GM10266 (cell line): ENCODE measurements around the gene STK11IP.

Experiments used
- DNase-seq: peaks from one replicate; pipeline ENCODE4 v3.0.0; 2012; ENCODE audit errors: extremely low spot score
- CTCF ChIP-seq: IDR thresholded peaks from 2 replicates; pipeline ENCODE4 v1.5.1; 2012; ENCODE audit warnings: mild to moderate bottlenecking, low read depth; ENCODE audit not compliant: control insufficient read depth, insufficient read depth; ENCODE audit errors: missing control alignments

Gene STK11IP

GRCh38 chr2:219662566-219662965 is 64.9 kb downstream of the STK11IP start:
- no peak for DNase-seq
- no peak for TF ChIP-seq CTCF

DNA sequence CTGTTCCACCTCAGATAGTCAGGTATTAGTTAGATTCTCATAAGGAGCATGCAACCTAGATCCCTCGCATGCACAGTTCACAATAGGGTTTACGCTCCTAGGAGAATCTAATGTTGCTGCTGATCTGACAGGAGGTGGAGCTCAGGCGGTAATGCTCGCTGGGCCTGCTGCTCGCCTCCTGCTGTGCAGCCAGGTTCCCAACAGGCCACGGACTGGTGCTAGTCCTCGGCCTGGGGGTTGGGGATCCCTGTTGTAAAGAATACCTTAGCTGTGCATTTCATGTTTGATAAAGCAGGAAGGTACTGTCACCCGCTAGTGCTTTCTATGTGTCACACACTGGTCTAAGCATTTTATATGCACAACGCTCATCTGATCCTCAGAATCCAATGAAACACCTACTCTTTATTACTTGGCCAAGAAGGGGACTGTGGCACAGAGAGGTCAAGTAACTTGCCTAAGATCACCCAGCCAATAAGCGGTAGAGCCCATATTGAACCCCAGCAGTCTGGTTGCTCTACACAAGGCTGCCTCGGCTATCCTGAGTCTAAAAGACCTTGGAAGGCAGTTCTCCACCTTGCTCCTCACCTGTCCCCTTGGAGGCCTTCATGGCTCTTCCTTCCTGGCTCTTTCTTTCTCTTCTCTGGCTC is 65.6 kb downstream of the STK11IP start:
- TF ChIP-seq CTCF = no peak
- no peak for DNase-seq

- no peak for TF ChIP-seq CTCF
- no peak for DNase-seq
Observed at GRCh38 chr2:219664041-219664440, 66.4 kb downstream of the STK11IP start.

DNA sequence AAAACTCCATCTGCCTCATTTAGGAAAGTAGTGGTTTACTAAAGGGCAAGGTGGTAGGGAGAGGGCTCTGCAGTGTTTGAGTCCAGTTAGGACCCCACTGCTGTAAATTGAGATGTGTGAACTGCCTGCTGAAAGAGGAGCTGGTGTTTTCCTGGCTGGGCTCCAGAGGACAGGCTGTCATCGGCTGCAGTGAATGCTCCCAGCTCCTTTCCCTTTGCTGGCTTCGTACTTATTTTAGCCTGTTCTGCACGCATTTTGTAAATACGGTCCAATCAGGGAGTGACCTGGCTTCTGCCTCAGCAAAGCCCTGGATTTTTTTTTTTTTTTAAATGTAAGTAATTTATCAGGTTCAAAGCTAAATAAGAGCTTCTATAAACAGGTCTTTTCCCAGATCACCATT is 67.3 kb downstream of the STK11IP start:
- DNase-seq = no peak
- no peak for TF ChIP-seq CTCF

DNA sequence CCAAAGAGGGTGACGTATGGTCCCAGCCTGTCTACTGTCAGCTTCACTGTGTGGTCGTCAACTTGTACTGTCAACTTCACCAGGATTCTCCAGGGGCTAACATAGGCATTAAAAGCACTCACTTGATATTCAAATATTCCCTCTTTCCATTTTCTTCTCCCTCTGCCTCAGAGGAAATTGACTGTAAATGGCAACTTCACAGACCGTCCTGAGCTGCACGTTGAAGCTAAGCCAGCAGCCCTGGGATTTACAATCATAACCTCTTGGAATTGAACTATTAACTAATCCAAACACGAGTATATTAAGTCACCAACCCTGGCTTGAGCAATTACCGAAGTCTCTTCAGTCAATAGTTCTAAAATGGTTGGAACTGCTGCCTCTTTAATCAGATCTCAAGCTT is 68.3 kb downstream of the STK11IP start:
- no peak for TF ChIP-seq CTCF
- no peak for DNase-seq
